NCI-H1930 (cell line): Measurements from ENCODE around the gene AMPD3.
"Not testable (repeated sequence)": the region's sequence is repeated elsewhere in the genome, so short reads cannot be mapped to it uniquely, and the experiment has no call there.

Experiments
- DNase-seq, 2 experiments: peaks; one replicate each; lab custom pipeline; 2025; lab: John Stamatoyannopoulos, UW

AMPD3 gene

DNA sequence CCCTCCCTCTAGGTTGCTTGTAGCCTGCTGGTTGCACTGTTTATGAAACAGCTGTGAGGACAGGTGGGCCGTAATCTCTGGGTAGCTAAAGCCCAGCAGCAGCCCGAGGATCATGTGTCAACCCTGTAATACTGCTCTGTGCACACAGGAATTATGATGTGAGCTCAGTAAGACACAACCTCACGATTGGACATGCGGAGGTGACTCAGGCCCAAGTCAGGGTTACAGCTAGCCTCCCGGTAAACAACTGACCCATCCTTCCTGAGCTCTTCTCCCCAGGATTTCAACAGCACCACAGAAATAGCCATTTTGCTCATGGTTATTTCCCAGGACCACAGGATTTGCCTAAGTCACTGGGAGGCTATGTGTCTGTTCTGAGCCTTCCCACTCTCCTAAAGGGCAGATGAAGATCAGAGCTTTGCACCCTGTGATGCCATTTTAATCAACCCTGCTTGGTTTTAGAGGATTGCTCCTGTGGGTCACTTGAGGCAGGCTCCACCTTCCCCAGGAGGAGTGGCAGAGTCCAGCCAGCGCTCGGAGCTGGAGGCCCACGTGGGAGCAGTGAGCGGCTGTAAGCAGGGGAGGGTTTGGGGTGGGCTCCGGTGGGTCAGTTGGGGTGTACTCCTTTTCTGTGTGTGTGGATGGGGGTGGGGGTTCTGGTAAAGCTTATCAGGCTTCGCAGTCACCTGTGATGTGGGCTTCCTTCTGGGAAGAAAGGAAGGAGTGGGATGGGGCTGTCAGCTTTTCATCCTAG, at the start of gene AMPD3:
TSS of gene AMPD3 (plus strand) at position 387 of the 754 bp plus-strand sequence. CDS start 6,256 bp downstream, outside the sequence.
- DNase-seq, result peak; percentile 9 to 19

DNA sequence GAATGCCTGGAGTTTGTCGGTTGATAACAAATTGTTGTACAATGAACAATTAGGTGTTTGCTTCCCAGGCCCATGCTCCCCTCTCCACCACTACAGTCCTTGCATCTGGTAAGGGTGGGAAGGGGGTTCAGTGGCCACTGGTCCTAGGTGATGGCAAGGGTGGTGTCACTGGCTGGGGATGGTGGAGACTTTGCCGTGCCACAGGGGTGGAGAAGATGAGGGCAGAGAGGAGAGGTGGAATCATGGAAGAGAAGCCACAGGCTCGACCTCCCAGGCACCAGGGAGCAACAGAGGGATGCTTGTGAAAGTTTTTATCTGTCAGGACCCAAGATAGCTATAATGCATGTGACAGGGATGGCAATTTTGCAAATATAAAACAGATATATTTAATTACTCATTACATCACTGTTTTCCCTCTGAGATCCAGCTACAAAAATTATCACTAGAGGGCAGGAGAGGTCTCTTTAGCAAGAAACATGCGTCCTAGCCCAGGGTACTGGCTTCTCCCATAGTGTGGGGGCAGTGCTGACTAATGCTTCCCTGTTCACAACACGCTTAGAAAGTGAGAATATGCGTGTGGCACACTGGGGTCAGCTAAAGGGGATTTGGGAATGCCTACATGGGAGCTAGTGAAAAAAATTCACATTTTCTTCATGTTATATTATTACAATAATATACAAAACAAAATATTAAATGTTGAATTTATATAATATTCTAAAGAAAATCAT, 49.0 kb upstream of the AMPD3 start:
- DNase-seq, result peak; percentile 66 to 77

GRCh38 chr11:10407055-10407454, 48.0 kb upstream of the AMPD3 start:
- no peak for DNase-seq

GRCh38 chr11:10407749-10408685, 47.0 kb upstream of the AMPD3 start:
- DNase-seq, result no peak

DNA sequence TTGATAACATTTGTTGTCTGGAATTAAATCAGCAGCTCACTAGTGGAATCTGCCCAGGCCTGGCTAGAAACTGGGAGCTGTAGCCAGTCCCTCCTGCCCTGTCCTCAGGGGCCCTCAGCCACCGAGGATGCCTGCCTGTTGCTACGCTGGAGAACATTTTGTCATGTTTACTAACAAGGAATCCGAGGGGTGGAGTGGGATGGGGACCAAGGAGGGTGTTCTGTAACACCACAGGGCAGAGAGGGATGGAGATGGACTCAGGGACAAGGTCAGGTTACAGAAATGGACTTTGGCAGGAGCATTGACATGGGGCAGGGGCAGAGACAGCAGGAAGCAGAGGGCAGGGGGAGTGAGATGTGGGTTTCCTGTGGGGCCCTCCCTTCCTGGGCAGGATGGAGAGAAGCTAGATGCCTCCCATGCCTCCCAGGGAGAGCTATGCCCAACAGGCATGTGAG, 45.8 kb upstream of the AMPD3 start:
- no peak for DNase-seq

- no peak for DNase-seq
Measured at GRCh38 chr11:10410106-10410843, 44.8 kb upstream of the AMPD3 start.

GRCh38 chr11:10410844-10411200, 44.2 kb upstream of the AMPD3 start:
- no peak for DNase-seq

DNA sequence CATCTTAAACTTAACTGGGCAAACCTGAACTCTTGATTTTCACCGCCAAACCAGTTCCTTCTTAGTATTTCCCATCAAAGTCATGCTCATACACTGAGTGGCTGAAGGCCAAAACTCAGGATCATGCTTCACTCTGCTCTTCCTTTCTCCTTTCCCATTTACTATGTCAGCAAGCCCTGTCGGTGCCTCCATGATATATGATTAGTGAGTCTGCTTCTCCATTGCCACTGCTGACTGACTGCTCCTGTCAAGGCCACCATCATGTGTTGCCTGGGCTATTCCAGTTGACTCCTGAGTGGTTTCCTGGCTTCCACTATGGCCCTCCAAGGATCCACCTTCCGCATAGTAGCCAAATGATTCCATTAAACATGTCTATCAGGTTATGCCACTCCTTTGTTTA, 42.8 kb upstream of the AMPD3 start:
- no peak for DNase-seq

DNA sequence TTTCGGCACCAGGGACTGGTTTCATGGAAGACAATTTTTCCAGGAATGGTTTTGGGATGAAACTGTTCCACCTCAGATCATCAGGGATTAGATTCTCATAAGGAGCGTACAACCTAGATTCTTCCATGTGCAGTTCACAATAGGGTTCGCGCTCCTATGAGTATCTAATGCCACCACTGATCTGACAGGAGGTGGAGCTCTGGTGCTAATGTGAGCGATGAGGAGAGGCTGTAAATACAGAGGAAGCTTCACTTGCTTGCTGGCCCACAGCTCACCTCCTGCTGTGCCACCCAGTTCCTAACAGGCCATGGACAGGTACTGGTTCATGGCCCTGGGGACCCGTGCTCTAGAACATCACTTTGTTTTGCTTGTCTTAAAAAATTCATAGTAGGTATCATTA, 41.8 kb upstream of the AMPD3 start:
- DNase-seq, result no peak

DNA sequence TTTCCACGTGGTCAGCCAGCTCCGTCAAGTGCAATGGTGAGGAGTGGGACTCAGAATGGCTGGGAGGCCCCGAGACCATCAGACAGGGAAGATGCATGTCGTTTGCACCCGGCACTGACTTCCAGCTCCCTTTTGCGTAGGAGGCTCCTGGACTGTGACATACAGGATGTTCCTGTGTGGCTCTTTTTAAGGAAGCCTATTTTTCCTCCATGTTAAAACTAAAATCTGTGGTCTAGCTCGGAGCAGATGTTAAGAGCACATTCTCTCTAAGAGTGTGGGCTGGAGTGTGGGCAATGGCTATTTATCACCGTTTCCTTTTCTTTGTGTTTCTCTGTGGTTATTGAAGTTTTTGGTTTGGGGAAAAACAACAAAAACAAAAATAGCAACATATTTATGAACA, 40.9 kb upstream of the AMPD3 start:
- no peak for DNase-seq

DNA sequence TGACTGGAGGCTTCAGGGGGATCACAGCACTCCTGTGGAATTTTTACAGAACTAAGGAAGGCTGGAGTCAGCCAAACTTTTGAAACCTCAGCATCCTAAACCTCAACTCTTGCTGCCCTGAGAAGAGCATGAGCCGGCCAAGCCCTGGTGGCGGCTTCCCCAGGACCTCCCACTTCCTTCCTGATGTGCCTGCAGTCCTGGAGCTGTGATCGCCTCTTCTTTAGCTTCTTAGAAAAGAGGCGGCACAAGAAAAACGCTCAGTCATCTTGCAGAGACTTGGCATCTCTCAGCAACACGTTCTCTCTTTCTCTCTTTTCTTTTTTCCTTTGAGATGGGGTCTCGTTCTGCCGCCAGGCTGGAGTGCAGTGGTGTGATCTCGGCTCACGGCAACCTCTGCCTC, 40.4 kb upstream of the AMPD3 start:
- DNase-seq, result no peak

DNA sequence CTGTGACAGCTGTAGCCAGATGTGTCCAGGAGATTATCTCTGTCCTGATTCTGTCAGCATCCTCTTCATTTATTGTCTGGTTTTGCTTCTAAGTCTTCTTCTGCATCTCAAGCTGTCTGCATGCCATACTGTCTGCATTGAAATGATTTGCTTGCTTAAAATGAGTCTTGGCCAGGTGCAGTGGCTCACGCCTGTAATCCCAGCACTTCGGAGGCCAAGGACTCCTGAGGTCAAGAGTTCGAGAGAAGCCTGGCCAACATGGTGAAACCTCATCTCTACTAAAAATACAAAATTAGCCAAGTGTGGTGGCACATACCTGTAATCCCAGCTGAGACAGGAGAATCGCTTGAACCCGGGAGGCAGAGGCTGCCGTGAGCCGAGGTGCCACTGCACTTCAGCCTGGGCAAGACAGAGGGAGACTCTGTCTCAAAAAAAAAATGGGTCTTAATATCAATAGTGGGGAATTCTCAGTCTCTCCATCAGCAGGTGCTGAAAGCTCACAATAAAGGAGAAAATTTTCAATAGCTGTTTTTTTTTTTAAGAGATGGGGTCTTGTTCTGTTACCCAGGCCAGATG, 39.2 kb upstream of the AMPD3 start:
- DNase-seq, result no peak

- DNase-seq, result no peak
Measured at GRCh38 chr11:10418259-10418949, 36.7 kb upstream of the AMPD3 start.

DNA sequence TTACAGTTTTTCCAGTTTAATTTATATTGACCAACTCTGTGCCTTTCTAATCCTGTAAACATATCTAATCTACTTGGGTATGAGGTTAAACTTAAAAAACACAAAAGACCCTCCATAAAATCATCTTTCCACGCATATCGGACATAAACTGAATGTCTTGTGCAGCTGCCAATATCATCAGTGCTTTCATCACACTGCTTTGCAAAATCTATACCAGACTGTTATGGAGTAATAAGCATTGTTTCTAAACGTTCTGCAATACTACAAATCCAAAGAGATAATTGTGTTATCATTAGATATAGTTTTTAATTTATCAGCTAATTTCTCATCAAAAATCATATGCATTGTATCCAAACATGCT, 36.1 kb upstream of the AMPD3 start:
- DNase-seq, result no peak

- no peak for DNase-seq
Measured at GRCh38 chr11:10426475-10426874, 28.6 kb upstream of the AMPD3 start.

- no peak for DNase-seq
Measured at GRCh38 chr11:10428453-10428852, 26.6 kb upstream of the AMPD3 start.

DNA sequence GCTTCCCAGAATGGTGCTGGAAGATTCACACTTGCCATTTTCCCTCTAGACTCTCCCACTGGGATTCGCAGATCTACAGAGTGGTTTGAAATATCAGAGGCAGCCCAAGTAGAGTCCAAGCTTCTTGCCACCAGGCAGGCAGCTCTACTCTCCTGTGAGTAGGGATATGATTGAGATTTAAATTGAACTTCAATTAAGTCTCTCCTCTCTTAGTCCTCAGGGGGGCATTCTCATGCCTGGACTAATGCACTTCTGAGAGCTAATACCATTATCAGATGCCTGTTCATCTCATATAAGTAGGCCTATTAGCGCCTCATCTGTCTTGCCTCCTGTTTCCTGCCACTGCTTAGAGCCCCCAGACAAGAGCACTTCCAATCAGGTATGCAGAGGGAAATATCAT, 25.5 kb upstream of the AMPD3 start:
- no peak for DNase-seq

GRCh38 chr11:10432493-10432892, 22.6 kb upstream of the AMPD3 start:
- DNase-seq, result no peak

DNA sequence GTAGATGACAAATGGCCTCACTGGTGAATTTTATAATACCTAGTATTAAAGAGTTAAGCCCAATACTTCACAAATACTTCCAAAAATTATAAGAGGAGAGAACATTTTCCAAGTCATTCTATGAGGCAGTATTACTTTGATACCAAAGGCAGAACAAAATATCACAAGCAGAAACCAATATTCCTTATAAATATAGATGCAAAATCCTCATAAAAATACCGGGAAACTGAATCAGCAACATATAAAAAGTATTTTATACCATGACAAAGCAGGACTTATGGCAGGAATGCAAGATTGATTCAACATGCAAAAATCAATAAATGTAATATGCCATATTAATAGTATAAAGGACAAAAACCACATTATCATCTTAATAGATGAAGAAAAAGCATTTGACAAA, 22.1 kb upstream of the AMPD3 start:
- no peak for DNase-seq

DNA sequence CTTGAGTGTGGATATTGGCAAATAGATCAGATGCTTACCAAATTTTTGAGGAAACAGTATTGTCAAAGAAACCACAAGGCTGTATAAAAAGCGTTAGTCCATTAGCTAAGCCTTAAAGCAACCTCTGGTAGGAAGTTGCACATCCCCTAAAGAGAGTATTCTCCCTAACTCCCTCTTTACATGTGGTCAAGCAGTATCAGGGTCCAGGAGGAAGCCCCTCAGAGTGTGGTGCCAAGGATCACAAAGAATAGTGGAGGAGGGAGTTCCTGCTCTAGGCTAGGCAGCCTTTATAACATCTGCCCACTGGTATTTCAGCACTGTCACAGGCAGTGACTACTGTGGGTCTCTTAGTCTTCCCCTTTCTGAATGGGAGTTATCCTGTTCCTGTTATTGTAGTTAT, 18.8 kb upstream of the AMPD3 start:
- no peak for DNase-seq

- DNase-seq, result not testable (repeated sequence)
Measured at GRCh38 chr11:10436683-10437082, 18.4 kb upstream of the AMPD3 start.
